ENCODE results near the gene TEX13A. TPM values are rescaled to one million over a fixed set of nuclear protein-coding genes. Genes with fewer than 3 reads are reported as not detected.
A peak's percentile ranks its signal among the peaks of the same experiment; 100 is the strongest.

TEX13A gene
- total and polyA plus RNA-seq, 2 of the 8 experiments (the other 6 are each of a cell fraction or from before 2014, with no cell fraction given), result not detected

DNA sequence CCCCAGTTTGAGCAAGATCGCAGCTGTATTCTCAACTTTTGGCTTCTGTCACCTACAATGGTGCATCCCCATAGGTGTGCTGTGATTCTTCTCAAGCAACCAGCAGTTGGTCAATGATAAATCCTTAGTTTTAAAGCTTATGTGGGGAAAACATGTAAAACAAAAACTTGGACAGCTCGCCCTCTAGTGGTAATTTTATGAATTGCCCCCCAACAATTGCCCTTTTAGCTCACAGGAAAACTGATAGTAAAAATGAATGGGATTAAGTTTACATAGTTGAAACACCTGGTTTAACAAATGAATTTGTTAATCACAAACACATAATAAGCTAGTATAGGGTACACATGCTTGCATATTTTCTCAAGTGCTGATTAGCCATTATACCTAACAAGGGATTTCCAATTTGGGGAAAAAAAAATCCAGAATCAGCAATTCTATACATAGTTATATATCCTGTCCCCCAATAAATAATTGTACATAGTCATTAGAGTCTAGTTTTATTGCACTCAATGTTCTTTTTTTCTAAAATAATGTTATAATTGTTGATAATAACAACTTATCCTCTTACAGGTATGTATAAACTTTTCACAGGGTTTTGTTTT, 30.1 kb downstream of the TEX13A start:
- Histone ChIP-seq H3K4ac (replicated peaks; ENCODE audit: insufficient read length, low read depth, low read length) (no peak overlapping the region), H3K23me2 (ENCODE audit: low read depth, low read length) (no peaks in the 10 kb centered on the region), H3K23ac (ENCODE audit: insufficient read length) (no peak overlapping the region), H3K9me3 (ENCODE audit: insufficient read depth in 2 of 2, low read depth in 1 of 2, low read length in 1 of 2) (no peaks in the 10 kb centered on the region), H3K14ac (ENCODE audit: insufficient read length) (no peak overlapping the region), H4K91ac (replicated peaks; ENCODE audit: insufficient read length, low read length) (no peak overlapping the region), H3K27ac (ENCODE audit: low read depth, low read length) (no peak overlapping the region), H2AFZ (ENCODE audit: low read length) (no peak overlapping the region; the same call in 1 of the 2 replicates), H2BK12ac (ENCODE audit: low read depth, low read length) (no peak overlapping the region), H2BK15ac (ENCODE audit: low read length) (no peak overlapping the region), H3K79me2 (ENCODE audit: control insufficient read depth in 1 of 2, insufficient read depth in 2 of 2, low read length in 2 of 2) (no peaks in the 10 kb centered on the region), H3K9ac (replicated peaks in 1 of 4; ENCODE audit: extremely low read depth in 1 of 4, low read depth in 3 of 4, low read length in 3 of 4) (no peak overlapping the region), H3K4me1 (replicated peaks in 1 of 4; ENCODE audit: control insufficient read depth in 3 of 4, insufficient read depth in 4 of 4, low read length in 3 of 4) (peaks cover 0 to 2% (median 0%) of the 10 kb centered on the region in 4 experiments; a peak in 2 of 7 replicates), H2BK5ac (ENCODE audit: low read depth, low read length) (no peak overlapping the region), H2AK5ac (ENCODE audit: low read depth, low read length) (no peak overlapping the region), H3K4me2 (ENCODE audit: insufficient read depth in 1 of 2, low read depth in 2 of 2, low read length in 2 of 2) (no peak overlapping the region), H3K18ac (ENCODE audit: extremely low read depth, low read length) (no peak overlapping the region), H4K20me1 (replicated peaks in 1 of 2; ENCODE audit: control insufficient read depth in 1 of 2, insufficient read depth in 2 of 2, low read length in 2 of 2) (no peaks in the 10 kb centered on the region), H3K56ac (replicated peaks; ENCODE audit: insufficient read length, low read depth, low read length) (no peak overlapping the region), H3K79me1 (ENCODE audit: low read depth, low read length) (no peaks in the 10 kb centered on the region), H3K4me3 (ENCODE audit: extremely low read depth in 1 of 4, insufficient read depth in 2 of 4, low read depth in 3 of 4, low read length in 4 of 4) (no peak overlapping the region), H4K5ac (ENCODE audit: insufficient read length, low read depth, low read length) (no peak overlapping the region), H3K36me3 (ENCODE audit: control insufficient read depth in 2 of 4, insufficient read depth in 4 of 4, low read length in 3 of 4) (no peaks in the 10 kb centered on the region), H4K8ac (ENCODE audit: extremely low read depth, insufficient read depth, low read length) (no peak overlapping the region; the same call in 1 of the 2 replicates), H2BK20ac (ENCODE audit: low read length) (no peak overlapping the region), H2BK120ac (replicated peaks; ENCODE audit: low read depth, low read length) (no peak overlapping the region), H3K27me3 (replicated peaks in 1 of 4; ENCODE audit: control insufficient read depth in 3 of 4, extremely low read depth in 1 of 4, insufficient read depth in 3 of 4, low read length in 3 of 4) (no peaks in the 10 kb centered on the region)
- FAIRE-seq (no peak), DNase-seq (ENCODE audit: low read depth in 1 of 2, low spot score in 2 of 2) (peak in 1 of 2 experiments; percentile 50)
- ChIA-PET CTCF (ENCODE audit: partially characterized antibody) (interaction anchor here (0.6 to 1.6 kb wide), 20 partner anchors 9 to 821 kb away, joined by 3 to 6 read pairs (median 4); partner anchors contain the start of gene IL1RAPL2), POLR2A (ENCODE audit: partially characterized antibody) (no interaction called here)
- WGBS, 2 experiments (ENCODE audit: extremely low coverage in 1 of 2, insufficient coverage in 1 of 2, insufficient read length in 1 of 2, insufficient replicate concordance in 2 of 2, low coverage in 1 of 2, low lambda C conversion rate in 2 of 2, missing lambda C conversion rate in 1 of 2), result 0% methylated on average over 1 of the region's 2 CpGs; no CpG with 5 or more reads in 1 of the 2 experiments
- TF ChIP-seq RAD21 (IDR thresholded peaks at IDR 0.05 in 1 of 2, conservative IDR thresholded peaks at IDR 0.05 in 1 of 2; ENCODE audit: low read depth in 2 of 2, low read length in 2 of 2), result peak; percentile 61 to 64
- no peak for TF ChIP-seq EZH2 (IDR thresholded peaks at IDR 0.05; ENCODE audit: low read depth, low read length, severe bottlenecking)
- TF ChIP-seq KDM4A (IDR thresholded peaks at IDR 0.05; ENCODE audit: low read depth, low read length, severe bottlenecking), result no peak
- no peak for TF ChIP-seq SIX5 (IDR thresholded peaks at IDR 0.05; ENCODE audit: low read depth, low read length)
- TF ChIP-seq CBX8 (IDR thresholded peaks at IDR 0.05; ENCODE audit: borderline replicate concordance, low read depth, low read length), result no peak
- TF ChIP-seq, protein P1, sequence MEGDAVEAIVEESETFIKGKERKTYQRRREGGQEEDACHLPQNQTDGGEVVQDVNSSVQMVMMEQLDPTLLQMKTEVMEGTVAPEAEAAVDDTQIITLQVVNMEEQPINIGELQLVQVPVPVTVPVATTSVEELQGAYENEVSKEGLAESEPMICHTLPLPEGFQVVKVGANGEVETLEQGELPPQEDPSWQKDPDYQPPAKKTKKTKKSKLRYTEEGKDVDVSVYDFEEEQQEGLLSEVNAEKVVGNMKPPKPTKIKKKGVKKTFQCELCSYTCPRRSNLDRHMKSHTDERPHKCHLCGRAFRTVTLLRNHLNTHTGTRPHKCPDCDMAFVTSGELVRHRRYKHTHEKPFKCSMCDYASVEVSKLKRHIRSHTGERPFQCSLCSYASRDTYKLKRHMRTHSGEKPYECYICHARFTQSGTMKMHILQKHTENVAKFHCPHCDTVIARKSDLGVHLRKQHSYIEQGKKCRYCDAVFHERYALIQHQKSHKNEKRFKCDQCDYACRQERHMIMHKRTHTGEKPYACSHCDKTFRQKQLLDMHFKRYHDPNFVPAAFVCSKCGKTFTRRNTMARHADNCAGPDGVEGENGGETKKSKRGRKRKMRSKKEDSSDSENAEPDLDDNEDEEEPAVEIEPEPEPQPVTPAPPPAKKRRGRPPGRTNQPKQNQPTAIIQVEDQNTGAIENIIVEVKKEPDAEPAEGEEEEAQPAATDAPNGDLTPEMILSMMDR (IDR thresholded peaks at IDR 0.05; ENCODE audit: control extremely low read depth in 1 of 3, insufficient read depth in 1 of 3, low read depth in 1 of 3, low read length in 3 of 3), result peak in 2 of 3 experiments; percentile 17 to 54; a peak in 2 of 4 replicates
- TF ChIP-seq NANOG (IDR thresholded peaks at IDR 0.05; ENCODE audit: insufficient read depth, low read depth, low read length, poor library complexity, severe bottlenecking), result no peak

Measured in H1 (cell line).